HG02763 (cell line): ENCODE measurements around the gene STEAP1B.
"Not testable (repeated sequence)": the region's sequence is repeated elsewhere in the genome, so short reads cannot be mapped to it uniquely, and the experiment has no call there.

Experiments
- ATAC-seq: cut with Tn5 transposase; IDR thresholded peaks from one replicate; pipeline ENCODE4 v1.9.1; 2021; ENCODE audit warnings: mild to moderate bottlenecking, moderate library complexity; ENCODE audit not compliant: unreplicated experiment

The STEAP1B gene

GRCh38 chr7:22433165-22433700 is 66.8 kb downstream of the STEAP1B start:
- not testable (repeated sequence) for ATAC-seq

- no peak for ATAC-seq
Observed at GRCh38 chr7:22432203-22432718, 67.7 kb downstream of the STEAP1B start.

- no peak for ATAC-seq
Observed at GRCh38 chr7:22430457-22430856, 69.5 kb downstream of the STEAP1B start.

- no peak for ATAC-seq
Observed at GRCh38 chr7:22429386-22429785, 70.6 kb downstream of the STEAP1B start.

- ATAC-seq = no peak
Observed at GRCh38 chr7:22427855-22428254, 72.1 kb downstream of the STEAP1B start.

- ATAC-seq = no peak
Observed at GRCh38 chr7:22427104-22427503, 72.9 kb downstream of the STEAP1B start.

GRCh38 chr7:22426463-22427094 is 73.4 kb downstream of the STEAP1B start:
- ATAC-seq = peak; percentile 46

GRCh38 chr7:22425361-22425760 is 74.6 kb downstream of the STEAP1B start:
- ATAC-seq = no peak

GRCh38 chr7:22422831-22423615 is 77.0 kb downstream of the STEAP1B start:
- no peak for ATAC-seq

- ATAC-seq = no peak
Observed at GRCh38 chr7:22420973-22421635, 78.9 kb downstream of the STEAP1B start.

- ATAC-seq = no peak
Observed at GRCh38 chr7:22420008-22420407, 80.0 kb downstream of the STEAP1B start.

GRCh38 chr7:22419488-22419887 is 80.5 kb downstream of the STEAP1B start:
- no peak for ATAC-seq

GRCh38 chr7:22418251-22419046 is 81.5 kb downstream of the STEAP1B start:
- no peak for ATAC-seq

- ATAC-seq = no peak
Observed at GRCh38 chr7:22417841-22418240, 82.1 kb downstream of the STEAP1B start.

GRCh38 chr7:22417349-22417748 is 82.6 kb downstream of the STEAP1B start:
- ATAC-seq = no peak

- no peak for ATAC-seq
Observed at GRCh38 chr7:22414424-22414823, 85.6 kb downstream of the STEAP1B start.

GRCh38 chr7:22413211-22413610 is 86.8 kb downstream of the STEAP1B start:
- ATAC-seq = no peak

GRCh38 chr7:22411977-22412693 is 87.9 kb downstream of the STEAP1B start:
- ATAC-seq = no peak

- no peak for ATAC-seq
Observed at GRCh38 chr7:22406715-22407114, 93.3 kb downstream of the STEAP1B start.

GRCh38 chr7:22404421-22405023 is 95.5 kb downstream of the STEAP1B start:
- no peak for ATAC-seq
